ENCODE measurements around the gene IKZF3. TPM values are rescaled to one million over a fixed set of nuclear protein-coding genes. Genes with fewer than 3 reads are reported as not detected.
"Not testable (repeated sequence)": the region's sequence is repeated elsewhere in the genome, so short reads cannot be mapped to it uniquely, and the experiment has no call there.

The IKZF3 gene
- total RNA-seq, 4 donors from 2014 or later = 0.60 to 1.9 (median 1.1) TPM

DNA sequence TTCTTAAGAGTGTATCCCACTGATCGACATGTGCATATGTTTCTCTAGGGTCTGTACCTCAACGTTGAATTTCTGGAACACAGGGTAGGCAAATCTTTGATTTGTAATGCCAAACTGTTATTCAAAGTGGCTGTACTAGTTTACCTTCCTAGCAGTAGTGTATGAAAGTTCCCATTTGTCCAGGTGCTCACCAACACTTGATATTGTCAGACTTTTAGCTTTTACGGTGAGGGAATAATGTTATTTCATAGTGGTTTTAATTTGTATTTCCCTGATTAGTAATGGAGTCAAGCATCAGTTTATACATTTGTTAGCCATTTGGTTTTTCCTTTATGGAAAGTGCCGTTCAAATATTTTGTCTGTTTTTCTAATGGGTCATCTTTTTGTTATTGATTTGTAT is 34.0 kb upstream of the IKZF3 start:
- no peaks in the 10 kb centered on the region for H3K4me1 ChIP-seq
- DNase-seq (ENCODE audit: low spot score in 2 of 2) = no peak
- no peak overlapping the region for H3K27ac ChIP-seq
- H3K9me3 ChIP-seq = no peaks in the 10 kb centered on the region
- no peaks in the 10 kb centered on the region for H3K36me3 ChIP-seq
- 95% methylated on average over 4 of the region's 4 CpGs for WGBS
- H3K27me3 ChIP-seq = no peaks in the 10 kb centered on the region
- TF ChIP-seq EP300 (IDR thresholded peaks at IDR 0.05) = no peak
- no peak for TF ChIP-seq POLR2A (IDR thresholded peaks at IDR 0.05)
- TF ChIP-seq, protein P1, sequence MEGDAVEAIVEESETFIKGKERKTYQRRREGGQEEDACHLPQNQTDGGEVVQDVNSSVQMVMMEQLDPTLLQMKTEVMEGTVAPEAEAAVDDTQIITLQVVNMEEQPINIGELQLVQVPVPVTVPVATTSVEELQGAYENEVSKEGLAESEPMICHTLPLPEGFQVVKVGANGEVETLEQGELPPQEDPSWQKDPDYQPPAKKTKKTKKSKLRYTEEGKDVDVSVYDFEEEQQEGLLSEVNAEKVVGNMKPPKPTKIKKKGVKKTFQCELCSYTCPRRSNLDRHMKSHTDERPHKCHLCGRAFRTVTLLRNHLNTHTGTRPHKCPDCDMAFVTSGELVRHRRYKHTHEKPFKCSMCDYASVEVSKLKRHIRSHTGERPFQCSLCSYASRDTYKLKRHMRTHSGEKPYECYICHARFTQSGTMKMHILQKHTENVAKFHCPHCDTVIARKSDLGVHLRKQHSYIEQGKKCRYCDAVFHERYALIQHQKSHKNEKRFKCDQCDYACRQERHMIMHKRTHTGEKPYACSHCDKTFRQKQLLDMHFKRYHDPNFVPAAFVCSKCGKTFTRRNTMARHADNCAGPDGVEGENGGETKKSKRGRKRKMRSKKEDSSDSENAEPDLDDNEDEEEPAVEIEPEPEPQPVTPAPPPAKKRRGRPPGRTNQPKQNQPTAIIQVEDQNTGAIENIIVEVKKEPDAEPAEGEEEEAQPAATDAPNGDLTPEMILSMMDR (IDR thresholded peaks at IDR 0.05) = no peak
- no peak for TF ChIP-seq POLR2AphosphoS5 (IDR thresholded peaks at IDR 0.05)
- H3K4me3 ChIP-seq = no peak overlapping the region

DNA sequence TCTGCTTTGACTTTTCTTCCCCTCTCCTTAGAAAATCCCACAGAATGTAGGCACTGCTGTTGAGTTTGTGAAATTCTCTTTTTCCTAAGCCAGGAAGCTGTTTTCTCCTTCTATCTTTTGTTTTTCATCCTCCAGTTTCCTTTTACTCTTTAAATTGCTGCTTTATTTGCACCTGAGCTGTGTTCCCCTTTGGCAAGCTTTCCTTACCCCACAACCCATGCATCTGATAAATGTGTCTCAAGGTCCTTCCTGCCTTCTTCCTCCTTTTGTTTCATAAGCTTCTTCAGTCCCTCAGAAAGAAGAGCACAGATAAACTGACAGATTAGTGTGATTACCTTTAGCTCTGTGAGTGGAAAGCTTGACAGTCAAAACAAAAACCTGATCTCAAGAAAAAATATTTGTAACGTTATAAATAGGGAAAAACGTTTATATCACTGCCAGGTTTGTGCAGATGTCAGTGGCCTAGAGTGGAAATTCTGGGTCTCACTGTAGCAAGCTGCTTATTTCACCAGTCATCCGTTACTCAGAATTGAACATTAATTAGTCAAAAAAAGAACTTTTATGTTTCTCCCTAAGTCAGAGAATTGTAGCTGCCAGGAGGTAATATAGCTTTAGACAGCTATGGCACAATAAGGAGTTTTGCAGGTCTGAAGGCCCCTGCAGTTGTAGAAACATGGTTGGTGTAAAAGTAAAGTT is 30.7 kb upstream of the IKZF3 start:
- 21% methylated on average over 3 of the region's 3 CpGs for WGBS
- Histone ChIP-seq H3K4me3 (no peak overlapping the region), H3K9me3 (no peaks in the 10 kb centered on the region), H3K36me3 (no peaks in the 10 kb centered on the region), H3K27me3 (peaks cover 18% of the 10 kb centered on the region), H3K4me1 (no peaks in the 10 kb centered on the region), H3K27ac (no peak overlapping the region)
- DNase-seq (ENCODE audit: low spot score in 2 of 2) = no peak
- no peak for TF ChIP-seq POLR2A (IDR thresholded peaks at IDR 0.05)
- TF ChIP-seq POLR2AphosphoS5 (IDR thresholded peaks at IDR 0.05) = no peak
- no peak for TF ChIP-seq EP300 (IDR thresholded peaks at IDR 0.05)
- TF ChIP-seq, protein P1 (IDR thresholded peaks at IDR 0.05) = no peak

- Histone ChIP-seq H3K4me1 (no peaks in the 10 kb centered on the region), H3K36me3 (no peaks in the 10 kb centered on the region), H3K27ac (no peak overlapping the region), H3K9me3 (no peaks in the 10 kb centered on the region), H3K27me3 (peaks cover 41% of the 10 kb centered on the region), H3K4me3 (no peak overlapping the region)
- DNase-seq (ENCODE audit: low spot score in 2 of 2) = no peak
- 58% methylated on average over 2 of the region's 2 CpGs for WGBS
- TF ChIP-seq POLR2A (IDR thresholded peaks at IDR 0.05) = no peak
- TF ChIP-seq EP300 (IDR thresholded peaks at IDR 0.05) = no peak
- TF ChIP-seq POLR2AphosphoS5 (IDR thresholded peaks at IDR 0.05) = no peak
- TF ChIP-seq, protein P1 (IDR thresholded peaks at IDR 0.05) = no peak
Measured at GRCh38 chr17:39889200-39889599, 25.1 kb upstream of the IKZF3 start.

- Histone ChIP-seq H3K4me1 (no peaks in the 10 kb centered on the region), H3K27me3 (peaks cover 36% of the 10 kb centered on the region), H3K4me3 (no peak overlapping the region), H3K36me3 (no peaks in the 10 kb centered on the region), H3K27ac (no peak overlapping the region), H3K9me3 (no peaks in the 10 kb centered on the region)
- TF ChIP-seq, protein P1 (IDR thresholded peaks at IDR 0.05) = no peak
- TF ChIP-seq POLR2A (IDR thresholded peaks at IDR 0.05) (no peak), POLR2AphosphoS5 (IDR thresholded peaks at IDR 0.05) (no peak), EP300 (IDR thresholded peaks at IDR 0.05) (no peak)
- no peak for DNase-seq (ENCODE audit: low spot score in 2 of 2)
Measured at GRCh38 chr17:39887078-39887477, 23.0 kb upstream of the IKZF3 start.

- H3K27me3 ChIP-seq = peaks cover 29% of the 10 kb centered on the region
- WGBS = 77% methylated on average over 5 of the region's 5 CpGs
Measured at GRCh38 chr17:39886102-39886501, 22.0 kb upstream of the IKZF3 start.

DNA sequence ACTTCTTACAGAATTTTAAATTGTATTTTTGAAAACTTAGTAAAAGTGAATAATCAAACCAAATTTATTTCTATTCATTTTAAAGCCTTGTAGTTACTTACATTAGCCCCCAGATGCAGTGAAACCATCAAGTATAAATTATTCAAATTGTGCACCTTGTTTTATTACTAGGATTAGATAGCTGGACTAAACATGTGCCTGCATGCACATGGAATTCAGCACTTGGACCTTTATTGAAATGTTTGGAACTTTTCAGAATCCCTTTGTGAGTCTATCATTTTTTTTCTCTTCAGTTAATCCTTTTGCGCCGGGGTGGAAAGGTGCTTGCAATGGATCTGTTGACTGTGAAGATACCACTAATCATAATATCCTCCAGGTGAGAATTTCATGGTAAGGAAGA is 8.6 kb upstream of the IKZF3 start:
- Histone ChIP-seq H3K36me3 (no peaks in the 10 kb centered on the region), H3K9me3 (no peaks in the 10 kb centered on the region), H3K4me1 (peaks cover 4% of the 10 kb centered on the region), H3K27me3 (peaks cover 42% of the 10 kb centered on the region), H3K27ac (no peak overlapping the region), H3K4me3 (no peak overlapping the region)
- TF ChIP-seq POLR2A (IDR thresholded peaks at IDR 0.05) (no peak), EP300 (IDR thresholded peaks at IDR 0.05) (no peak), POLR2AphosphoS5 (IDR thresholded peaks at IDR 0.05) (no peak)
- TF ChIP-seq, protein P1 (IDR thresholded peaks at IDR 0.05) = peak in 1 of 2 donors; percentile 19
- 67% methylated on average over 2 of the region's 2 CpGs for WGBS
- no peak for DNase-seq (ENCODE audit: low spot score in 2 of 2)

More at GRCh38 chr17:39886102-39886501, 22.0 kb upstream of the IKZF3 start:
- H3K9me3 ChIP-seq; H3K4me1 ChIP-seq; H3K4me3 ChIP-seq; H3K36me3 ChIP-seq; DNase-seq (ENCODE audit: low spot score in 2 of 2); H3K27ac ChIP-seq: not testable (repeated sequence)

Data from suprapubic skin (tissue), 4 donors.